Hypothalamus (tissue), 51 donors: Measurements from ENCODE around the gene SEMA3D.
A peak's percentile ranks its signal among the peaks of the same experiment; 100 is the strongest.

Source experiments
- DNase-seq, 51 donors: peaks; one replicate each; lab custom pipeline; 2025; lab: John Stamatoyannopoulos, UW

SEMA3D gene

DNA sequence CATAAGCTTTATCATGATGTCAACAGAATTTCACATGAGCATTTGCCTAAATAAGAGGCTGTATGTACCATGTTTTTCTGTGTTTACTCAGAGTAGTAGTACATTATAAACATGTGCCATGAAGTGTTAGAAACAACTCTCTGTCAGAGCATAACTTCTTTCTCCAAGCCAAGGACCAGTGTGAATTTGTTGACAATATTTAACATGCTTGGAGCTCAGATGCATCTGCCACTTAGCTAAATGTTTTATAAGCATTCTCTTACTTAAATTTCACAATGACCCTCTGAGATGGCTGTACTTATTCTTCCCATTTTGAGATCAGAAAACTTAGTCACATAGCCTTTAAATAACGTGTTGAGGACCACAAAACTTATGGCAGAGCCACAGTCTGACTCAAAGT is 105.0 kb downstream of the SEMA3D start:
- DNase-seq, result no peak

- no peak for DNase-seq
Observed at GRCh38 chr7:85081392-85081791, 105.5 kb downstream of the SEMA3D start.

DNA sequence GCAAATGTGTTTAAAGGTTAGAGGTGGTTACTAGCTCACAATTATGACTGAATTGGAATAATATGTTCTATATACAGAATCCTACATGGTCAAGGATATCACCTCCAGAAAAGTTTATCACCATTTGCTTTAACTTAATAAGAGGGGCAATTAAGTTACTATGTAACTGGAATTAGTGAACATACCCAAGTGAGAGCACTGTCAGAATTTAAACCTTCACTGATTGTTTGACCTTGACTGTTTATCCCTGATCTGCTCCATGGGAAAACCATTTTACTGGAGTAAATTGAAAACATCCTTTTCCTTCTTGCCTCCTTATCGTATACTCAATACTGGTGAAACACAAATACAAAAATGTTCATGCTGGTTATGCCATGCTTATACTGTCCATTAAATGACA is 107.4 kb downstream of the SEMA3D start:
- no peak for DNase-seq

GRCh38 chr7:85078181-85078580 is 108.7 kb downstream of the SEMA3D start:
- no peak for DNase-seq

GRCh38 chr7:85075864-85076263 is 111.0 kb downstream of the SEMA3D start:
- DNase-seq, result no peak

DNA sequence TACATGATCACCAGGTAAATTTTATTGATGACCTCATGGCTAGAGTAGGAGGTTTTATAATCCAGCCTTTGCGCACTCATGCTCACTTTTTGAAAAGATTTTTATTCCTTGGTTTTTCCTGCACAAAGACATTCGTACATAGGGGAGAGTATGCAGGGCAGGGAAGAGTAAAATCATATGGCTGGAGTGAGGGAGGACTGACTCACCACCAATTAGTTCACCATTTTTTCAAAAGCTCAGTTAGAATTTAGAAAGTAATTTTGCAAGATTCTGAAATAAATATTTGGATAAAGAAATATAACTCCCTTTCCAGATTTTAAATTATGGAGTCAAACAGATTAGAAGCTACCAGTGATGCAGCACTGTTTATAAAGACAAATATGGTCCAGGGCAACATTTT is 111.9 kb downstream of the SEMA3D start:
- no peak for DNase-seq

- no peak for DNase-seq
Observed at GRCh38 chr7:85074016-85074415, 112.8 kb downstream of the SEMA3D start.

GRCh38 chr7:85070967-85071628 is 115.8 kb downstream of the SEMA3D start:
- no peak for DNase-seq

GRCh38 chr7:85068799-85069198 is 118.1 kb downstream of the SEMA3D start:
- DNase-seq, result no peak

DNA sequence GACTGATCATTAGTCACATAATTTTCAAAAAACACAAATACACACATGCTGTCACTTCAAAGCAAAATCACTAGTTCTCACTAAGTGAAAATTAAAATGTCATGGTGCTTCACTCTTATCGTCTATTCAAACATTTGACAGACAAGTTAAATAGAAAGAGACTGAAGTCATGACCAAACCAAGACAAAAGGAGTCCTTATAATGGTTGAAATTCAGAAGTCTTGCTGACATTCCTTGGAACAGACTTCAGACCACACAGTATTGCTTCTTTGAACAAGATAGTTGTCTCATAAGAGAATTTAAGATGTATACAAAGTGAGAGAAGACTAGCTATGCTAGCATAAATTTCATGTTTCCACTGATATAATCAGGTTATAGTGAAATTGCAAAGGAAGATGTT is 119.5 kb downstream of the SEMA3D start:
- no peak for DNase-seq

DNA sequence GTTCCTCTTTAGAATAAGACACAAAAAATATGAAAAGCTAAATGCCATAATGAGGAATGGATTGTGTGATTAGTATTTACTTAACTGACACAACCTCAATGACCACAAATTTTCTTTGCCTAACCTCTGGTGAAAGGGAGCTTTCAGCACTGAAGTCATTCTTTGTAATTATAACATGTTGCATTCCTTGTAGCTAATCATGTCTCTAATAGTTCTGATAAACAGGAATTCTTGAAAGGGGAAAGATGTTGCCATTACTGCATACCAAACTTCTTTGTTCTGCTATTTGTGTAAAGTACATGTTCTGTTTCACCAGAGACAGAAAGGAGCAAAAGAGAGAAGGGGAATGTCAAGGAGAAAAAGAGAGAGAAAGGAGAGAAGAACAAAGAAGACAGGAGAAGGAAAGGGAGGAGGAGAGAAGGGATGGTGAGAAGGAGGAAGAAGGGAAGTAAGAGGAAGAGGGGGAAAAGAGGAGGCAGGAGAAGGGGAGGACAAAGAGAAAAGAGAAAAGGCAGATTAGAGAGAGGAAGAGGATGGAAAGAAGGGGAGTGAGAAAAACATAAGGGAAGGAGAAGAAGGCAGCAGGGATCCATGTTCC is 120.9 kb downstream of the SEMA3D start:
- no peak for DNase-seq

DNA sequence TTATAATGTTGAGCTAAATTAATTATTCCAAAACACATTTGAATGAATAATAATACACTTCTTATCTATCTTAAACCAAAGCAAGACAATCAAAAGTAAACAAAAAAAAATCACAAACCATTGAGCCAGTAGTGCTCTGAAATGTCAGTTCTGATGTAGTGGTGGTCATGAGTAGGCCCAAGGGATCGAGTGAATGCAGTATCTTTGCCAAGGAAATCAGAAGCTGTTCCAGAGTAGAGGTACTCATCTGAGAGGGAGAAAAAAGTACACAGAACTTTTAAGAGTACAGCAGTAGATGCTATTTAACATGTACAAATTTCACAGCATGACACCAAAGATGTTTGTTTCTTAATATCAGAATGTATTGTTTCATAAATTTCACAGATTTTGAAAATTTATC is 121.5 kb downstream of the SEMA3D start:
- DNase-seq, result no peak

- no peak for DNase-seq
Observed at GRCh38 chr7:85062651-85063050, 124.2 kb downstream of the SEMA3D start.

- DNase-seq, result no peak
Observed at GRCh38 chr7:85061456-85061855, 125.4 kb downstream of the SEMA3D start.

DNA sequence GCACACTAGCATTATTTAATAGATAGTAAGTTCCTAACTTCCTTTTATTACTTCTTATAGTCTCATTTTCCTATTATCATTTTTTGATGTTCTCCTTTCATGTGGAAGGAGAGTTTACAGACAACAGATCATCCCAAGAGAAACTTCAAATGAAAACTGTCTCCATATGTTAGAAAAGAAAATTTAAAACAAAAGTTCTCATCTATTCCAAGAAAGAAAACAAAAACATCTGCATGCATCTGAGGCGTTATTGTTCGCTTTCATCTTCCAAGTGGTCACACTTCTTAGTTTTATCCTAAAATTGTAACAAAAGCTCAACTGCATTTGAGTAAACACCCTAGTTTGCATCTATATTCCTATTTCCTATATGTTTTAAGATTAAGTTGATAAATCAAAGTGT is 126.2 kb downstream of the SEMA3D start:
- no peak for DNase-seq

DNA sequence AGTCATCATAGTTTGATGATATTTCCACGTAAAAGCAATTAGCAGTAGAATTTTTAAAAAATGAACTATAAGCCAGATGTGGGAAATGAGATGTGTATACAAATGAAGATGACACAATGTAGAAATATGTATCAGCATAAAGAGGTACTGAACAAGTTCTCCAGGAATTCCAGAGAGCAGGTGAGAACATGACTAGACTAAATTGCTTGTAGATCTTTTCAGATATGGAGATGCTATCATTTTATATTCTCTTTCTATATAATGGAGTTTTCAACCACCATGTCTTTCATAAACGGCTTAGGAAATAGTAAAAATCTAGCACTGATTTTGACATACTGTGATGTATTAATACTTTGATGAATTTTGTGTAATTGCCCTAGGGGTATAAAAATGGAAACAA is 130.9 kb downstream of the SEMA3D start:
- DNase-seq, result no peak

- no peak for DNase-seq
Observed at GRCh38 chr7:85055196-85055595, 131.7 kb downstream of the SEMA3D start.

DNA sequence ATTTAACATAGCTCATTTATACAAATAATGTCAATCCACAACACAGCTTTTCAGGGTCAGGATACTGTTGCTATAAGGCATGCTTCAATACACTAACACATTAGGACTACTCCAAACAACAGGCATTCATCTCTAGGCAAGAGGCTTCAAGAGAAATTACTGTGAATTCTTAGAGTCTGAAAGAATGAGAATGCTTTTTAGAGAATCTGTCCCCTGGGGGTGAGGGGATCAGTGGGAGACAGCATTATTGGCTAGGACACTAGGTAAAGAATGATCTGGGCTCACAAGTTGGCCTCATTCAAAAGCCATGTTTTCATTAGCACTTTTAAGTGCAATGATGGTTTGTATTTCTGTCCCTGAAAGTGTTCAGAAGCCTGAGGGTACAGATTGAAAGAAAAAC is 132.6 kb downstream of the SEMA3D start:
- no peak for DNase-seq

DNA sequence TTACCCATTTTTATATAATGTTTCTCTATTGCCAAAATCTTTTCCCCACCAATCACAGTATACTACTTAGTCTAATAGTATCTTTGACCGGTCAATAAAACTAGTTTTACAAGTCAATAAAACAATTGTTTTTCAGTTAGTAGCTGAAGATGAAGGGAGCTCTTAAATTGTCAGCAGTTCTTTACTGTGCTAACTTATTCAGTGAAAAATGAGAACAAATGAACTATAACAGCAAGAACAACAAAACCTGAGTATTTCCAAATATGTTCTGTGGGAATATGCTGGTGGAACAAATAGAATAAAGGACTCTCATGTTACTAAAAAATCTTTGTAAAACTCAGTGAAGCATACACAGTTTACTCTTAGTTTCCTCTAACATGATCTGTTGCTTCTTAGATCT is 134.0 kb downstream of the SEMA3D start:
- no peak for DNase-seq

GRCh38 chr7:85052056-85052737 is 134.7 kb downstream of the SEMA3D start:
- no peak for DNase-seq

GRCh38 chr7:85046534-85046933 is 140.3 kb downstream of the SEMA3D start:
- no peak for DNase-seq

DNA sequence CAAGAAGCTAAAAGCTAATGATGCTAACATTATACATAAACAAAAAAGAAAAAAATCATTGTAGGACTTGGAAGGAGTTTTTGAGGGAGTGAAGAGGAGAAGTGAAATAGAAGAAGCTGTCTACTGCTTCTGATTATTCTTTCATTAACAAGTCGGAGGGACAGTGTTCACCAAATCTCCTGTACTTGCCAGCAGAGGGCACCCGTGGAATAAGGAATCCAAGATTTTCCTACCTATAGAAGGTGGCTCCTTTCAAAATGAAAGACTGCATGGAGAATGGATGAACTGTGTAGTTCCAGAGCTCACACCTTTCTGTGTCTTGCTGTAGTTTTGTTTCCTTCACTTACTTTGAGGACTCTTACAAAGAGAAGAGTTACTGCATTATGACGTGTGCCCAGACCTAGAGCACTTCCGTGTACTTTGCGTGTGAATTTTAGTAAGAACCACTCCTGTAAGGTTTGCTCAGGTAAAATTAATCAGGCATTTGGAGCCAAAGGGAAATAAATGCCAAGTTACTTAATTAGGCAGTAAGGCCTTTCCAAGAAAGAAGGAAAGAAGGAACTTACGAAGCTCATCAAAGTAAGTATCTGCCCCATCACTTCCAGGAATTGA is 145.1 kb downstream of the SEMA3D start:
- DNase-seq, result peak in 33 of 51 donors; percentile 0 to 65 (median 29)
